Spleen (tissue), 11 donors: ENCODE results near the gene PREP. TPM values are rescaled to one million over a fixed set of nuclear protein-coding genes. Genes with fewer than 3 reads are reported as not detected.

Source experiments
- DNase-seq: peaks from one replicate; pipeline ENCODE4 v3.0.0-alpha.2; 2020
- H3K27ac ChIP-seq, 8 donors: fragments of 200-600 bp; sonication (generic) in 7 of 8; 1 replicate in 4 of 8; 2 replicates in 4 of 8; pipeline versions ENCODE4 v1.5.0 to v1.8.0; 2016 to 2021; ENCODE audit warnings: inconsistent platforms in 4 of 8, mild to moderate bottlenecking in 4 of 8, moderate library complexity in 1 of 8
- H3K27me3 ChIP-seq, 7 donors: fragments of 200-600 bp; sonication (generic) in 6 of 7; replicated peaks in 1 of 7; 1 replicate in 4 of 7; 2 replicates in 3 of 7; pipeline versions ENCODE4 v1.5.0 to v1.8.0; 2016 to 2021; ENCODE audit warnings: inconsistent platforms in 3 of 7, mild to moderate bottlenecking in 1 of 7
- H3K36me3 ChIP-seq, 6 donors: fragments of 200-600 bp; sonication (generic) in 5 of 6; 1 replicate in 4 of 6; 2 replicates in 2 of 6; pipeline versions ENCODE4 v1.5.0 to v1.8.0; 2016 to 2021; ENCODE audit warnings: inconsistent platforms in 2 of 6
- H3K4me1 ChIP-seq, 6 donors: fragments of 200-600 bp; sonication (generic) in 5 of 6; 1 replicate in 3 of 6; 2 replicates in 3 of 6; pipeline versions ENCODE4 v1.5.0 to v1.8.0; 2016 to 2021; ENCODE audit warnings: inconsistent platforms in 3 of 6
- H3K4me3 ChIP-seq, 8 donors: fragments of 200-600 bp; sonication (generic) in 7 of 8; 1 replicate in 4 of 8; 2 replicates in 4 of 8; pipeline versions ENCODE4 v1.5.0 to v1.8.0; 2016 to 2021; ENCODE audit warnings: inconsistent platforms in 4 of 8, mild to moderate bottlenecking in 4 of 8, moderate library complexity in 2 of 8
- H3K9me3 ChIP-seq, 8 donors: fragments of 200-600 bp; sonication (generic) in 7 of 8; 1 replicate in 4 of 8; 2 replicates in 4 of 8; pipeline versions ENCODE4 v1.5.0 to v1.8.0; 2016 to 2021; ENCODE audit warnings: inconsistent platforms in 4 of 8
- POLR2A ChIP-seq, 3 donors: fragments of 450-650 bp; IDR thresholded peaks; one replicate each; pipeline ENCODE4 v1.5.1; 2017; ENCODE audit warnings: antibody characterized with exemption in 3 of 3, mild to moderate bottlenecking in 1 of 3
- POLR2AphosphoS5 ChIP-seq, 3 donors: sonication (generic); formaldehyde crosslinking; IDR thresholded peaks; one replicate each; pipeline ENCODE4 v1.5.1; 2017; ENCODE audit warnings: antibody characterized with exemption in 3 of 3
- WGBS, 5 donors: extraction: QIAGEN DNeasy Blood & Tissue Kit in 3 of 5; methylation state at CpG; one replicate each; pipeline versions ENCODE4 v1.1.5 to v1.1.7; 2013 to 2018; 5-methylcytosine and 5-hydroxymethylcytosine counted together
- intact Hi-C: fragments of 100-400 bp; cut with DNase I; formaldehyde crosslinking; loops from one replicate; pipeline ENCODE4 v1.15.0; 2023; ENCODE audit warnings: low total_unique reads
- polyA plus RNA-seq, 3 donors: library from polyadenylated mRNA; stranded (reverse); fragments of 200-250 nt; gene quantifications; one replicate each; pipeline ENCODE4 v1.2.1, GENCODE V29; 2013
- total RNA-seq, 7 donors: library from RNA; depleted of rRNA in 3 of 7; stranded (reverse); fragments of >200 nt in 3 of 7; fragmentation: NEBNext Ultra II Directional in 4 of 7; extraction: Animal tissue kit (Norgen Biotek cat#: 25700) in 4 of 7; gene quantifications; one replicate each; pipeline versions ENCODE4 v1.1.0 to v1.2.1, GENCODE V29; 2016 to 2021
- TF ChIP-seq, protein P1 (sequence below), 11 experiments: fragments of 200-600 bp in 7 of 11; fragments of 450-650 bp in 4 of 11; sonication (generic) in 4 of 11; IDR thresholded peaks in 8 of 11; conservative IDR thresholded peaks in 3 of 11; 1 replicate in 7 of 11; 2 replicates in 4 of 11; pipeline versions ENCODE4 v1.4.0 to v1.8.0; 2016 to 2021; ENCODE audit warnings: antibody characterized with exemption in 11 of 11, inconsistent platforms in 4 of 11, mild to moderate bottlenecking in 1 of 11
- donor health status: healthy with polysubstance abuse.
- donor health status: DM: no; HTN: no; CAD: no; lungs with moderate emphysema.
- donor health status: DM: no; HTN: no; CAD: no.
- donor health status: Bipolar disorder and iron deficiency.
- donor health status: healthy.
- donor health status: DM: no; HTN: no; CAD: no.
- donor health status: DM: yes; HTN: yes; CAD: no.

PREP gene
- total and polyA plus RNA-seq, 10 donors, result 9.8 to 22.9 (median 18.5) TPM

GRCh38 chr6:105445481-105445880 is 42.6 kb upstream of the PREP start:
- Histone ChIP-seq H3K36me3 (no peaks in the 10 kb centered on the region), H3K9me3 (no peaks in the 10 kb centered on the region), H3K4me1 (no peaks in the 10 kb centered on the region), H3K27ac (no peak overlapping the region), H3K27me3 (no peaks in the 10 kb centered on the region), H3K4me3 (no peak overlapping the region)
- WGBS, 5 donors, result 76 to 88% (median 81%) methylated on average over 1 of the region's 1 CpG
- TF ChIP-seq POLR2AphosphoS5 (IDR thresholded peaks at IDR 0.05), result no peak
- TF ChIP-seq POLR2A (IDR thresholded peaks at IDR 0.05), result no peak
- TF ChIP-seq, protein P1, sequence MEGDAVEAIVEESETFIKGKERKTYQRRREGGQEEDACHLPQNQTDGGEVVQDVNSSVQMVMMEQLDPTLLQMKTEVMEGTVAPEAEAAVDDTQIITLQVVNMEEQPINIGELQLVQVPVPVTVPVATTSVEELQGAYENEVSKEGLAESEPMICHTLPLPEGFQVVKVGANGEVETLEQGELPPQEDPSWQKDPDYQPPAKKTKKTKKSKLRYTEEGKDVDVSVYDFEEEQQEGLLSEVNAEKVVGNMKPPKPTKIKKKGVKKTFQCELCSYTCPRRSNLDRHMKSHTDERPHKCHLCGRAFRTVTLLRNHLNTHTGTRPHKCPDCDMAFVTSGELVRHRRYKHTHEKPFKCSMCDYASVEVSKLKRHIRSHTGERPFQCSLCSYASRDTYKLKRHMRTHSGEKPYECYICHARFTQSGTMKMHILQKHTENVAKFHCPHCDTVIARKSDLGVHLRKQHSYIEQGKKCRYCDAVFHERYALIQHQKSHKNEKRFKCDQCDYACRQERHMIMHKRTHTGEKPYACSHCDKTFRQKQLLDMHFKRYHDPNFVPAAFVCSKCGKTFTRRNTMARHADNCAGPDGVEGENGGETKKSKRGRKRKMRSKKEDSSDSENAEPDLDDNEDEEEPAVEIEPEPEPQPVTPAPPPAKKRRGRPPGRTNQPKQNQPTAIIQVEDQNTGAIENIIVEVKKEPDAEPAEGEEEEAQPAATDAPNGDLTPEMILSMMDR (IDR thresholded peaks at IDR 0.05 in 8 of 11, conservative IDR thresholded peaks at IDR 0.05 in 3 of 11), result no peak
- intact Hi-C loops, result no loop called here
- no peak for DNase-seq

GRCh38 chr6:105443941-105444340 is 41.1 kb upstream of the PREP start:
- H3K27ac ChIP-seq, result no peak overlapping the region
- 89 to 96% (median 94%) methylated on average over 6 of the region's 6 CpGs for WGBS, 5 donors
- intact Hi-C loops, result no loop called here

GRCh38 chr6:105442369-105442768 is 39.5 kb upstream of the PREP start:
- H3K36me3 ChIP-seq, result no peaks in the 10 kb centered on the region
- TF ChIP-seq POLR2A (IDR thresholded peaks at IDR 0.05) (no peak), POLR2AphosphoS5 (IDR thresholded peaks at IDR 0.05) (no peak)
- no peaks in the 10 kb centered on the region for H3K9me3 ChIP-seq
- no peak for DNase-seq
- H3K27ac ChIP-seq, result no peak overlapping the region
- intact Hi-C loops, result no loop called here
- H3K4me3 ChIP-seq, result no peak overlapping the region
- H3K27me3 ChIP-seq, result no peaks in the 10 kb centered on the region
- no peaks in the 10 kb centered on the region for H3K4me1 ChIP-seq
- 71 to 92% (median 74%) methylated on average over 1 of the region's 1 CpG for WGBS, 5 donors

More at GRCh38 chr6:105443941-105444340, 41.1 kb upstream of the PREP start:
- H3K4me1 ChIP-seq, result no peaks in the 10 kb centered on the region
- no peaks in the 10 kb centered on the region for H3K36me3 ChIP-seq
- no peak for TF ChIP-seq POLR2A (IDR thresholded peaks at IDR 0.05)
- TF ChIP-seq POLR2AphosphoS5 (IDR thresholded peaks at IDR 0.05), result no peak
- no peaks in the 10 kb centered on the region for H3K27me3 ChIP-seq
- no peaks in the 10 kb centered on the region for H3K9me3 ChIP-seq
- no peak for DNase-seq
- no peak overlapping the region for H3K4me3 ChIP-seq

DNA sequence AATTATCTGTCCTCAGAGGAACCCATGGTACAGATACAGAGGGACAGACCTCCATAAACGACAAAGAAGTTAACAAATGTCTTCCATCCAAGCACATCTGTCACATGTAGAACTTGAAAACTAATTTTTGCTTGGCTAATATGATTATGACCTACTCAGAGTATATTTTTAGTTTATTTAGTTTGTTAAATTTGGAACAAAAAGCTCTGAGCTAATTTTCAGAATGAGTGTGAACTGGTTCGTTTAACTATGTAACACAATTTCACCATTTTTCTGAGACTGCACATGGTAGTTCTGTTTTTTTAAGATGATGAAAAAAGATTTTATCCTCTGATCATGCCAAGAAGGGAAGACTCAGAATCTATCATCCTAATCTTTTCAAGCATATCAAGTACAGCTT is 34.4 kb upstream of the PREP start:
- no peak for DNase-seq
- no peaks in the 10 kb centered on the region for H3K27me3 ChIP-seq
- no peak for TF ChIP-seq POLR2AphosphoS5 (IDR thresholded peaks at IDR 0.05)
- no peak for TF ChIP-seq POLR2A (IDR thresholded peaks at IDR 0.05)
- TF ChIP-seq, protein P1 (IDR thresholded peaks at IDR 0.05 in 8 of 11, conservative IDR thresholded peaks at IDR 0.05 in 3 of 11), result no peak
- no peak overlapping the region for H3K4me3 ChIP-seq
- H3K9me3 ChIP-seq, result no peaks in the 10 kb centered on the region
- no peaks in the 10 kb centered on the region for H3K4me1 ChIP-seq
- intact Hi-C loops, result no loop called here
- H3K27ac ChIP-seq, result no peak overlapping the region
- WGBS, 5 donors, result 57 to 78% (median 68%) methylated on average over 2 of the region's 2 CpGs
- H3K36me3 ChIP-seq, result no peaks in the 10 kb centered on the region

DNA sequence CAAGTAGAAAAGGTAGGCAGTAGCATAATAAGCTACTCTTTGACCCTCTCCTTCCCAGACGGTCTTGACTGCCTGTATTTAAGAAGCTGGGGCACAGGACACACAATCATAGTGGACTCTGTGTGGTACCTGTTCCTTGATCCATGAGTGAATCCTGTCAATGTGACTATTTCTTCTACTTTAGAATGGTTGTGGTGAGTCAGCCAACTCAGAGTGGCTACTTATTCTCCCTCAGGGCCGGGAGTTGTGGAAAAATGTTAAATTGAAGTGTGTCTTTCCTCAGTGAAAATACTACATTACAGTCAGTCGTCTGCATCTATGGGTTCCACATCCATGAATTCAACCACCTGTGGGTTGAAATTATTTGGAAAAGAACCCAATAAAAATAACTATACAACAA is 30.8 kb upstream of the PREP start:
- Histone ChIP-seq H3K4me3 (no peak overlapping the region), H3K9me3 (no peaks in the 10 kb centered on the region), H3K36me3 (no peaks in the 10 kb centered on the region), H3K27me3 (no peaks in the 10 kb centered on the region), H3K27ac (no peak overlapping the region), H3K4me1 (peaks cover 0 to 5% (median 0%) of the 10 kb centered on the region in 6 donors)
- WGBS, 5 donors, result 70 to 85% (median 82%) methylated on average over 3 of the region's 3 CpGs
- TF ChIP-seq, protein P1 (IDR thresholded peaks at IDR 0.05 in 8 of 11, conservative IDR thresholded peaks at IDR 0.05 in 3 of 11), result no peak
- no peak for TF ChIP-seq POLR2AphosphoS5 (IDR thresholded peaks at IDR 0.05)
- TF ChIP-seq POLR2A (IDR thresholded peaks at IDR 0.05), result no peak
- intact Hi-C loops, result loop anchor here (5.0 kb wide), 1 partner anchor 789 kb away; no protein-coding TSS in a partner anchor
- no peak for DNase-seq
